Nephron (organoid): ENCODE measurements around the gene ZBED4.
A peak's percentile ranks its signal among the peaks of the same experiment; 100 is the strongest.

Experiments
- H3K27ac Mint-ChIP-seq, 3 experiments: 2 replicates each; pipeline ENCODE4 v1.8.0; 2020; ENCODE audit warnings: mixed read lengths in 3 of 3, mild to moderate bottlenecking in 2 of 3, moderate library complexity in 1 of 3
- H3K27me3 Mint-ChIP-seq: 2 replicates; pipeline ENCODE4 v1.8.0; 2021; ENCODE audit warnings: low read depth, mild to moderate bottlenecking, moderate library complexity, mixed read lengths
- H3K36me3 Mint-ChIP-seq: 2 replicates; pipeline ENCODE4 v1.8.0; 2020; ENCODE audit warnings: low read depth, mixed read lengths
- H3K4me1 Mint-ChIP-seq: 2 replicates; pipeline ENCODE4 v1.8.0; 2020; ENCODE audit warnings: mixed read lengths
- H3K4me3 Mint-ChIP-seq, 3 experiments: 2 replicates each; pipeline ENCODE4 v1.8.0; 2020; ENCODE audit warnings: mild to moderate bottlenecking in 3 of 3, mixed read lengths in 3 of 3, moderate library complexity in 2 of 3
- H3K9me3 Mint-ChIP-seq: 2 replicates; pipeline ENCODE4 v1.8.0; 2020; ENCODE audit warnings: mixed read lengths
- CTCF ChIP-seq, 3 experiments: fragments of 200-600 bp; sonication (generic); IDR thresholded peaks; one replicate each; pipeline ENCODE4 v1.5.0; 2021; ENCODE audit warnings: antibody characterized with exemption in 3 of 3; ENCODE audit not compliant: unreplicated experiment in 3 of 3

ZBED4 gene

GRCh38 chr22:49833340-49834007 lies 20.2 kb upstream of the ZBED4 start:
- Mint-ChIP-seq H3K4me1 (no peaks in the 10 kb centered on the region), H3K27me3 (peaks cover 24% of the 10 kb centered on the region), H3K9me3 (peaks cover 23% of the 10 kb centered on the region), H3K27ac (no peak overlapping the region), H3K4me3 (no peak overlapping the region), H3K36me3 (peaks cover 4% of the 10 kb centered on the region)
- no peak for TF ChIP-seq CTCF (IDR thresholded peaks at IDR 0.05; ENCODE audit: unreplicated experiment in 3 of 3)

GRCh38 chr22:49838771-49839717 lies 14.6 kb upstream of the ZBED4 start:
- peaks cover 3% of the 10 kb centered on the region for H3K9me3 Mint-ChIP-seq
- H3K36me3 Mint-ChIP-seq = no peaks in the 10 kb centered on the region
- no peak overlapping the region for H3K27ac Mint-ChIP-seq
- no peak for TF ChIP-seq CTCF (IDR thresholded peaks at IDR 0.05; ENCODE audit: unreplicated experiment in 3 of 3)
- peaks cover 59% of the 10 kb centered on the region for H3K27me3 Mint-ChIP-seq
- no peaks in the 10 kb centered on the region for H3K4me1 Mint-ChIP-seq
- H3K4me3 Mint-ChIP-seq = no peak overlapping the region

- Mint-ChIP-seq H3K4me1 (no peaks in the 10 kb centered on the region), H3K9me3 (no peaks in the 10 kb centered on the region), H3K36me3 (no peaks in the 10 kb centered on the region), H3K4me3 (no peak overlapping the region), H3K27me3 (peaks cover 75% of the 10 kb centered on the region), H3K27ac (no peak overlapping the region)
- no peak for TF ChIP-seq CTCF (IDR thresholded peaks at IDR 0.05; ENCODE audit: unreplicated experiment in 3 of 3)
Observed at GRCh38 chr22:49845241-49845640, 8.4 kb upstream of the ZBED4 start.

- Mint-ChIP-seq H3K36me3 (no peaks in the 10 kb centered on the region), H3K27ac (no peak overlapping the region), H3K9me3 (no peaks in the 10 kb centered on the region), H3K4me1 (no peaks in the 10 kb centered on the region), H3K4me3 (peak overlapping the region in 1 of 3 experiments; percentile 41), H3K27me3 (peaks cover 79% of the 10 kb centered on the region)
- no peak for TF ChIP-seq CTCF (IDR thresholded peaks at IDR 0.05; ENCODE audit: unreplicated experiment in 3 of 3)
Observed at GRCh38 chr22:49845666-49846459, 7.8 kb upstream of the ZBED4 start.

GRCh38 chr22:49847751-49848689 lies 5.6 kb upstream of the ZBED4 start:
- Mint-ChIP-seq H3K4me1 (peaks cover 5% of the 10 kb centered on the region), H3K27ac (no peak overlapping the region)

More at GRCh38 chr22:49847751-49848689, 5.6 kb upstream of the ZBED4 start:
- TF ChIP-seq CTCF (IDR thresholded peaks at IDR 0.05; ENCODE audit: unreplicated experiment in 3 of 3) = no peak
- peaks cover 84% of the 10 kb centered on the region for H3K27me3 Mint-ChIP-seq
- no peaks in the 10 kb centered on the region for H3K36me3 Mint-ChIP-seq
- H3K4me3 Mint-ChIP-seq = peak overlapping the region; percentile 43 to 62 (median 56)
- H3K9me3 Mint-ChIP-seq = no peaks in the 10 kb centered on the region
